Activated CD4-positive, alpha-beta T cell treated with anti-CD3 and anti-CD28 coated beads, Interleukin-2, amount 10 ng/mL, durations not matched to agents 24 days and 14 days (primary cell): ENCODE data around the gene HNRNPL. TPM values are rescaled to one million over a fixed set of nuclear protein-coding genes. Genes with fewer than 3 reads are reported as not detected.
"Not testable (repeated sequence)": the region's sequence is repeated elsewhere in the genome, so short reads cannot be mapped to it uniquely, and the experiment has no call there.

Experiments used
- DNase-seq: peaks from one replicate; pipeline ENCODE4 v3.0.0; 2022
- H3K27ac Mint-ChIP-seq: one replicate; pipeline ENCODE4 v1.8.0; 2022; ENCODE audit warnings: mild to moderate bottlenecking, mixed read lengths
- H3K27me3 Mint-ChIP-seq: one replicate; pipeline ENCODE4 v1.8.0; 2022; ENCODE audit warnings: mixed read lengths
- H3K36me3 Mint-ChIP-seq: one replicate; pipeline ENCODE4 v1.8.0; 2022; ENCODE audit warnings: low read depth, mild to moderate bottlenecking, mixed read lengths
- H3K4me1 Mint-ChIP-seq: one replicate; pipeline ENCODE4 v1.8.0; 2021; ENCODE audit warnings: mixed read lengths
- H3K4me3 Mint-ChIP-seq: one replicate; pipeline ENCODE4 v1.8.0; 2022; ENCODE audit warnings: mild to moderate bottlenecking, moderate library complexity, mixed read lengths
- H3K9me3 Mint-ChIP-seq: one replicate; pipeline ENCODE4 v1.8.0; 2021; ENCODE audit warnings: mixed read lengths
- intact Hi-C: fragments of 100-400 bp; cut with micrococcal nuclease; formaldehyde crosslinking; loops from one replicate; pipeline ENCODE4 v1.15.1; 2023
- total RNA-seq: library from RNA; stranded (reverse); gene quantifications from 2 replicates; pipeline ENCODE4 v1.2.3, GENCODE V29; 2022

The HNRNPL gene
- total RNA-seq, 1 donor from 2014 or later: 686 TPM

GRCh38 chr19:38859631-38860204, 9.9 kb upstream of the HNRNPL start:
- H3K9me3 Mint-ChIP-seq, H3K27me3 Mint-ChIP-seq, intact Hi-C loops, H3K4me3 Mint-ChIP-seq, H3K27ac Mint-ChIP-seq, DNase-seq, H3K36me3 Mint-ChIP-seq: not testable (repeated sequence)
- H3K4me1 Mint-ChIP-seq: peaks cover 24% of the 10 kb centered on the region

DNA sequence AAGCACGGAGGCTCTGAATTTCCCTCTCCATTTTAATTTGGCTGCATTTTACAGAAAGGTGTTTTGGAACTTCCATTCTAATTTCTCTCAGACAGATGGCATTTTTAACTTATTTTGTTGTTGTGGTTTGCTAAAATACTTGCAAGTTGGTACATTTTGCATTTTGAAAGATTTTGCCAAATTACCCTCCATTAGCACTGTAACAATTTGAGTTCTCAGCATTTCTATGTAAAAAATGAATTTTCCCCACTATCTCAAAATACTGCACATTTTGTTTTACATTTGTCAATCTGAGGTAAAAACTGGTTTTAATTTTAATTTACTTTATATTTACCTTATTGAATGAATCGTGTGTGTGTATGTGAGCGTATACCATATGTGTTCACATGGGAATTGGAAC, 7.0 kb upstream of the HNRNPL start:
- Mint-ChIP-seq H3K27ac (no peak overlapping the region), H3K4me3 (no peak overlapping the region), H3K9me3 (no peaks in the 10 kb centered on the region), H3K4me1 (peaks cover 25% of the 10 kb centered on the region), H3K36me3 (no peaks in the 10 kb centered on the region), H3K27me3 (no peaks in the 10 kb centered on the region)
- no peak for DNase-seq
- intact Hi-C loops: no loop called here

- not testable (repeated sequence) for DNase-seq, H3K4me3 Mint-ChIP-seq
These were observed 6.0 kb upstream of the HNRNPL start for GRCh38 chr19:38855751-38856150.

DNA sequence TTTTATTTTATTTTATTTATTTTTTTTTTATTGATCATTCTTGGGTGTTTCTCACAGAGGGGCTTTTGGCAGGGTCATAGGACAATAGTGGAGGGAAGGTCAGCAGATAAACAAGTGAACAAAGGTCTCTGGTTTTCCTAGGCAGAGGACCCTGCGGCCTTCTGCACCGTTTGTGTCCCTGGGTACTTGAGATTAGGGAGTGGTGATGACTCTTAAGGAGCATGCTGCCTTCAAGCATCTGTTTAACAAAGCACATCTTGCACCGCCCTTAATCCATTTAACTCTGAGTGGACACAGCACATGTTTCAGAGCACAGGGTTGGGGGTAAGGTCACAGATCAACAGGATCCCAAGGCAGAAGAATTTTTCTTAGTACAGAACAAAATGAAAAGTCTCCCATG, 5.2 kb upstream of the HNRNPL start:
- H3K4me1 Mint-ChIP-seq: peaks cover 31% of the 10 kb centered on the region
- peak overlapping the region; percentile 30 for H3K4me3 Mint-ChIP-seq
- intact Hi-C loops, H3K36me3 Mint-ChIP-seq, H3K9me3 Mint-ChIP-seq, DNase-seq, H3K27ac Mint-ChIP-seq, H3K27me3 Mint-ChIP-seq: not testable (repeated sequence)

More at GRCh38 chr19:38855751-38856150, 6.0 kb upstream of the HNRNPL start:
- H3K36me3 Mint-ChIP-seq, H3K27ac Mint-ChIP-seq, H3K9me3 Mint-ChIP-seq, intact Hi-C loops, H3K27me3 Mint-ChIP-seq: not testable (repeated sequence)
- peaks cover 32% of the 10 kb centered on the region for H3K4me1 Mint-ChIP-seq

DNA sequence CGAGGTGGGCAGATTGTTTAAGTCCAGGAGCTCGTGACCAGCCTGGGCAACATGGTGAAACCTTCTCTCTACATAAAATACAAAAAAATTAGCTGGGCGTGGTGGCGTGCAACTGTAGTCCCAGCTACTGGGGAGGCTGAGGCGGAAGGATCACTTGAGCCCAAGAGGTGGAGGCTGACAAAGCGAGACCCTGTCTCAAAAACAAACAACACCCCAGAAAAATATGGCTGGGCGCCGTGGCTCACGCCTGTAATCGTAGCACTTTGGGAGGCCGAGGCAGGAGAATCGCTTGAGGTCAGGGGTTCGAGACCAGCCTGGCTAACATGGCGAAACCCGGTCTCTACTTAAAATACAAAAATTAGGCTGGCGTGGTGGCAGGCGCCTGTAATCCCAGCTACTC, 3.4 kb upstream of the HNRNPL start:
- no peaks in the 10 kb centered on the region for H3K27me3 Mint-ChIP-seq

GRCh38 chr19:38852231-38853044, 2.7 kb upstream of the HNRNPL start:
- Mint-ChIP-seq H3K36me3 (peaks cover 22% of the 10 kb centered on the region), H3K4me3 (peak overlapping the region; percentile 95), H3K9me3 (no peaks in the 10 kb centered on the region), H3K27ac (peak overlapping the region; percentile 98), H3K27me3 (no peaks in the 10 kb centered on the region), H3K4me1 (peaks cover 41% of the 10 kb centered on the region)
- intact Hi-C loops: loop anchor here (1.0 kb wide), 1 partner anchor 17 kb away; no protein-coding TSS in a partner anchor
- DNase-seq: peak; percentile 87

More for the DNA sequence above, 3.4 kb upstream of the HNRNPL start:
- Mint-ChIP-seq H3K36me3 (peaks cover 14% of the 10 kb centered on the region), H3K27ac (peak overlapping the region; percentile 98), H3K4me1 (peaks cover 39% of the 10 kb centered on the region), H3K4me3 (peak overlapping the region; percentile 95), H3K9me3 (no peaks in the 10 kb centered on the region)
- no peak for DNase-seq
- intact Hi-C loops: no loop called here

DNA sequence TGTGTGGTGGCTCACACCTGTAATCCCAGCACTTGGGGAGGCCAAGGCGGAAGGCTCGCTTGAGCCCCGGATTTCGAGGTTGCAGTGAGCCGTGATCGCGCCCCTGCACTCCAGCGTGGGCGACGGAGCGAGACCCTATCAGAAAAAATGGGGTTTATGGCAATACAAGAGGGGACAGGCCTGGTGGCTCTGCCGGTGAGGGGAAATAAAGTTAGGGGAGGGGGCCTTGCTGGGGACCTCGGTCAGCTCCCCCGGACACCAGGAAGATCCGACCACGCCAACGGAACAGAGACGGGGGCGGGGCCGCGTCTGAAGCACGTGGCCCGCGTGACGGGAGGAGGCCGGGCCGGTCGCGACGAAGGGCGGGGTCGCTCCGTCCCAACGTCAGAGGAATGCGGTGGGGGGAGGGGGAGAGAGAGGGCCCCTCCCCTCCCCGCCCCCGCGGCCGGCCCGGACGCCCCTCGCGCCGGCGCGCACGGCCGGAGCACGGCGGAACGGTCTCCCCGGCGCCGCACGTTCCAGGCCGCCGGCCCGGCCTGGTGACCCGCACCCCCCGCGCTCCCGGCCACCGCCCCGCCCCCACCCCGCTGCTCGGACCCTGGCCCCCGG, 1.9 kb upstream of the HNRNPL start:
- H3K4me3 Mint-ChIP-seq: peak overlapping the region; percentile 98

GRCh38 chr19:38850976-38851621, 1.3 kb upstream of the HNRNPL start:
- no peaks in the 10 kb centered on the region for H3K27me3 Mint-ChIP-seq
- peaks cover 33% of the 10 kb centered on the region for H3K4me1 Mint-ChIP-seq
- no peaks in the 10 kb centered on the region for H3K9me3 Mint-ChIP-seq

More for the DNA sequence above, 1.9 kb upstream of the HNRNPL start:
- Mint-ChIP-seq H3K27ac (peak overlapping the region; percentile 100), H3K9me3 (no peaks in the 10 kb centered on the region), H3K4me1 (peaks cover 38% of the 10 kb centered on the region), H3K36me3 (peaks cover 28% of the 10 kb centered on the region), H3K27me3 (no peaks in the 10 kb centered on the region)
- peak; percentile 97 for DNase-seq
- intact Hi-C loops: loop anchor here (1.0 to 2.0 kb wide), 3 partner anchors 18 to 1119 kb away; partner anchors contain the start of genes EIF3K and PSMC4

DNA sequence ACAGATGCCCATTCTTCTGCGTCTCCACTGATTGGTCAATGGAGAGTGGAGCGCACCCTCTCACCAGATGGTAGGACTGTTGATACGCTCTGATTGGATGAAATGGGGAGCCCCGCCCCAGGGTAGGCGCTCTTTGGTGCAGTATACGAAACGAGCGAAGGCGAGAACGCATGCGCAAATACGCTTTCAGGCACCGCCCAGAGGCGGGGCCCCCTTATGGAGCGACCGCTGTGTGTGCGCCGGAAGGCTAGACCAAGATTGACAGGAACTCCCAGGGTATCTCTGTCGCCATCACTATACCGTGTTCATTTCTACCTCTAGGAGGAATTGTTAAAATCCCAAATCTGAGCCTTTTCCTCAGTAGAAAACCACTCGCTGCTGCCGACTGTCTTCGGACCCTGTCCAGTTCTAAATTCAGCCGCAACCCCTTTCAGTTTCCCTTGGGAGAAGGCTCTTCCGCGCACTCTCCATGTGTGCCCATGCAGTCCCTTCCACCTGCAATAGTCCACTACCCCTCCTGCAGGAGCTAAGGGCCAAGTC, 720 bp upstream of the HNRNPL start:
- H3K4me3 Mint-ChIP-seq: peak overlapping the region; percentile 98
- intact Hi-C loops: loop anchor here (1.0 to 2.0 kb wide), 5 partner anchors 19 to 1120 kb away; partner anchors contain the start of genes ECH1, EIF3K, MRPS12 and NFKBIB
- H3K9me3 Mint-ChIP-seq: no peaks in the 10 kb centered on the region
- peak overlapping the region; percentile 100 for H3K27ac Mint-ChIP-seq
- peaks cover 36% of the 10 kb centered on the region for H3K4me1 Mint-ChIP-seq
- H3K36me3 Mint-ChIP-seq: peaks cover 38% of the 10 kb centered on the region
- no peaks in the 10 kb centered on the region for H3K27me3 Mint-ChIP-seq
- no peak for DNase-seq

More at GRCh38 chr19:38850976-38851621, 1.3 kb upstream of the HNRNPL start:
- H3K27ac Mint-ChIP-seq: peak overlapping the region; percentile 100
- peaks cover 32% of the 10 kb centered on the region for H3K36me3 Mint-ChIP-seq
- peak; percentile 77 for DNase-seq
- intact Hi-C loops: loop anchor here (1.0 to 2.0 kb wide), 5 partner anchors 20 to 1120 kb away; partner anchors contain the start of genes ECH1, EIF3K, MRPS12 and NFKBIB
- peak overlapping the region; percentile 98 for H3K4me3 Mint-ChIP-seq

GRCh38 chr19:38849147-38849859, 483 bp downstream of the HNRNPL start:
- Mint-ChIP-seq H3K27me3 (no peaks in the 10 kb centered on the region), H3K4me3 (peak overlapping the region; percentile 98), H3K9me3 (no peaks in the 10 kb centered on the region), H3K36me3 (peaks cover 47% of the 10 kb centered on the region), H3K4me1 (peaks cover 42% of the 10 kb centered on the region), H3K27ac (peak overlapping the region; percentile 100)
- peak; percentile 99 for DNase-seq
- intact Hi-C loops: loop anchor here (1.0 kb wide), 1 partner anchor 202 kb away; the partner anchor contains the start of gene ACTN4

DNA sequence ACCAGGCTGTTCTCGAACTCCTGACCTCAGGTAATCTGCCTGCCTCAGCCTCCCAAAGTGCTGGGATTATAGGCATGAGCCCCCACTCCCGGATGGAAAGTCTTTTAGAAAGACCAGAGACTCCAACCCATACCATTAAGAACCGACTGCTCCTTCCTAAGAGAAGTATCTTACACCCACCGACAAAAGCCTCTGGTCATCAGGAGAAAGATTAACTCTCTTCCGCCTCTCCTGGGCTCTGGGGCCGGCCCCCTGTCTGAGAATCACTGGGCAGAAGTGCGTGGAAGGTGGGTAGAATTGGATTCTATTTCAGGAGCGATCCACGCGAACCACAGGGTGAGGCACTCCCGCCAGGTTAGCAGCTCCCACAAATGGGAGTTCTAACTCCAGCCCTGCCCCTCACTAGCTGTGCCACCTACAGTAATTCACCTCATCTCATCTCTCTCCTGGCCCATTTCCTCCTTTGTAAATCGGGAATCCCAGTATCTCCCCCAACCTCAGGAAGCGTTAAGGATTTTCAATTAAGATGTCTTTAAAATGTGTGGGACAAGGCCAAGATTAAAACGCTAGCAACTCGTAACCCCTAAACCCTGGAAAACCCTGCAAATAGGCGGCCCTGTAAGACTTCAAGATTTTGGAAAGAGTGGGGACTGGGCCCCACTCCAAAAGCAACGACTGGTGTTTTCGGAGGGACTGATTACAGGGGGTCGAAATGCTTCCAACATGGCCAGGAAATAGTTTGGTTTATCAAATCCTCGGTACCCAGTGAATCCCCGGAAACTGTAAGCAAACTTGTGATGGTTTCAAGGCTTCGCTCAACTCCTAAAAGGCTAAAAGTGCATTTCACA, 1.3 kb downstream of the HNRNPL start:
- peak; percentile 70 for DNase-seq
- Mint-ChIP-seq H3K27ac (peak overlapping the region; percentile 100), H3K4me3 (peak overlapping the region; percentile 98), H3K27me3 (no peaks in the 10 kb centered on the region), H3K4me1 (peaks cover 48% of the 10 kb centered on the region), H3K36me3 (peaks cover 55% of the 10 kb centered on the region), H3K9me3 (no peaks in the 10 kb centered on the region)
- intact Hi-C loops: loop anchor here (1.0 kb wide), 1 partner anchor 201 kb away; the partner anchor contains the start of gene ACTN4

GRCh38 chr19:38846097-38846496, 3.7 kb downstream of the HNRNPL start:
- intact Hi-C loops: no loop called here
- H3K4me3 Mint-ChIP-seq: peak overlapping the region; percentile 47
- no peaks in the 10 kb centered on the region for H3K27me3 Mint-ChIP-seq
- H3K4me1 Mint-ChIP-seq: peaks cover 55% of the 10 kb centered on the region
- peak; percentile 57 for DNase-seq
- no peaks in the 10 kb centered on the region for H3K9me3 Mint-ChIP-seq
- peaks cover 76% of the 10 kb centered on the region for H3K36me3 Mint-ChIP-seq
- H3K27ac Mint-ChIP-seq: peak overlapping the region; percentile 60
